Measurements from ENCODE around the gene SFXN5. TPM values are rescaled to one million over a fixed set of nuclear protein-coding genes. Genes with fewer than 3 reads are reported as not detected.

Gene SFXN5
- total RNA-seq, 3 donors from 2014 or later (not counting 1 experiment from before 2014, with no cell fraction given) = 15.3 to 22.3 (median 19.8) TPM

DNA sequence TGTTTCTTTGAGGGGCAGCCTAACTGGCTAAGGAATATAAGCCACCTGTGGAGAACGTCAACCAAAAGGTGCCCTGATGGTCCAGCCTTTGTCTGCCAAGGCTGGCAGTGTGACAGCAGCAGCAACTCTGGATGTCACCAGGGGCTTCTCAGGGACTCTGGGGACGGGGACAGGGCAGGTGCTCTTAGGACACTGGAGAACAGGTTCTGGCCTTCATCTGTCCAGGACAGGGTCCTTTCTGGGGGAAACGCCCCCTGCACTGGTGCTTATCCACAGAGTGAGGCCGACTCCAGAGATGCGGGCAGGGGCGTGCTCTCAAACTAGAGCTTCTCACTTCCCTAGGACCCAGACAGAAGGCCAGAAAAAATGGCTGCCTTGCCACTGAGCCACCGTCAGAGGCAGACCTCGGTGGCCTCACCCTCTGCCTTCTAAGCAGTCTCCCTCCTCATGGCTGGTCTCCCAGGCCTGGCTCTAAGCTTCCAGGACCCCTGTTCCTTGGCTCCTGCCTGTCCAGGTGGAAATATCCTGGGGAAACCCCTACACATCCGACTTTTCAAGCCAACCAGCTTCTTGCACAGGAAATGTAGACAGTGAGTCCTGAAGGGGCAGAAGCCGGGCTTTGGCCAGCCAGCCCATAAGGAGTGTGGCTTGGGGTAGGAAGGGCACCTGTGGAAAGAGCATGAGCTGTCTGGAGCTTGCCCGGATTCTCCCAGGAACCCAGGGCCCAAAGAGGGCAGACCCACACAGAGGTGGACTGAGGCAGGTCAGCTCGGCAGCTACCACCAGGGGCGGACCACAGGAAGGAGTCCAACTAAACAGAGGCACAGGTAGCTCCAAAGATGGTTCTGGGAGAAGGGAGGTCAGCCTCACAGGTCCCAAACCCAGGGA, 11.3 kb upstream of the SFXN5 start:
- Mint-ChIP-seq H3K36me3 (no peaks in the 10 kb centered on the region), H3K4me1 (peaks cover 0 to 10% of the 10 kb centered on the region in 2 donors), H3K27me3 (ENCODE audit: low read depth in 2 of 2) (peaks cover 0 to 11% of the 10 kb centered on the region in 2 donors), H3K4me3 (no peak overlapping the region), H3K27ac (no peak overlapping the region), H3K9me3 (no peaks in the 10 kb centered on the region)
- 93% methylated on average over 13 of the region's 13 CpGs for WGBS (ENCODE audit: insufficient coverage)
- ATAC-seq (no peak), DNase-seq (no peak)
- Histone ChIP-seq H3K4me3 (ENCODE audit: low read length) (no peak overlapping the region), H3K27ac (ENCODE audit: low read length) (no peak overlapping the region), H3K27me3 (ENCODE audit: control insufficient read depth, insufficient read depth, low read length) (no peaks in the 10 kb centered on the region), H3K4me1 (ENCODE audit: control insufficient read depth, insufficient read depth, low read length) (no peaks in the 10 kb centered on the region), H3K9me3 (ENCODE audit: control insufficient read depth, insufficient read depth, low read length) (no peaks in the 10 kb centered on the region), H3K36me3 (ENCODE audit: control insufficient read depth, insufficient read depth, low read length) (no peaks in the 10 kb centered on the region)
- no peak for TF ChIP-seq CTCF (IDR thresholded peaks at IDR 0.05)
- intact Hi-C loops (cut with micrococcal nuclease) = no loop called here

DNA sequence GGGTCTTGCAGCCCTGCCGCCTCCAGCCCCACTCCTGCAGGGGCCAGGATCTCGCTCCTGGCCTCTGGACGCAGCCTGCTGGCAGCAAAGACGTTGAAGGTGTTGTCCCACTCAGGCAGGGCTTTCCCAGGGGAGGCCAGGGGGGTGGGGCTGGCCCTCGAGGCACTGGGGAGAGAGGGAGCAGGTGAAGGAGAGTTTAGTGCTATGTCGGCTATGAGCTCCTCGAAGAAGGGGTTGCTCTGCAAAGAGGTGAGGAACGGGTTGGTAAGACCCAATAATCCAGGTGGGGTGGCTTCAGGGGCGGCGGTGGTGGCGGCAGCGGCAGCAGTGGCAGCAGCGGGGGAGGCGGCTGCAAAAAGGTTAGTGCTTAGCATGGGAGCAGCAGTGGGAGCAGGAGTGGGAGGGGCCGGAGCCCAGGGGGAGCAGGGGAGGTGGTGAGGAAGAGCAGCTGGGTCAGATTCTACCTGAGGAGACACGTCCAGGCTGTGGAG, 9.7 kb upstream of the SFXN5 start:
- Histone ChIP-seq H3K4me3 (ENCODE audit: low read length) (no peak overlapping the region), H3K27me3 (ENCODE audit: control insufficient read depth, insufficient read depth, low read length) (no peaks in the 10 kb centered on the region), H3K4me1 (ENCODE audit: control insufficient read depth, insufficient read depth, low read length) (no peaks in the 10 kb centered on the region), H3K36me3 (ENCODE audit: control insufficient read depth, insufficient read depth, low read length) (no peaks in the 10 kb centered on the region), H3K9me3 (ENCODE audit: control insufficient read depth, insufficient read depth, low read length) (no peaks in the 10 kb centered on the region), H3K27ac (ENCODE audit: low read length) (no peak overlapping the region)
- Mint-ChIP-seq H3K27ac (no peak overlapping the region), H3K4me3 (no peak overlapping the region), H3K27me3 (ENCODE audit: low read depth in 2 of 2) (peaks cover 0 to 23% of the 10 kb centered on the region in 2 donors), H3K4me1 (peaks cover 0 to 10% of the 10 kb centered on the region in 2 donors), H3K9me3 (no peaks in the 10 kb centered on the region), H3K36me3 (no peaks in the 10 kb centered on the region)
- no peak for TF ChIP-seq CTCF (IDR thresholded peaks at IDR 0.05)
- DNase-seq (no peak), ATAC-seq (no peak)
- 89% methylated on average over 16 of the region's 16 CpGs for WGBS (ENCODE audit: insufficient coverage)
- intact Hi-C loops (cut with micrococcal nuclease) = no loop called here

- intact Hi-C loops (cut with micrococcal nuclease) = no loop called here
- H3K36me3 Mint-ChIP-seq = no peaks in the 10 kb centered on the region
- Histone ChIP-seq H3K27me3 (ENCODE audit: control insufficient read depth, insufficient read depth, low read length) (no peaks in the 10 kb centered on the region), H3K4me3 (ENCODE audit: low read length) (no peak overlapping the region), H3K36me3 (ENCODE audit: control insufficient read depth, insufficient read depth, low read length) (no peaks in the 10 kb centered on the region), H3K4me1 (ENCODE audit: control insufficient read depth, insufficient read depth, low read length) (no peaks in the 10 kb centered on the region), H3K9me3 (ENCODE audit: control insufficient read depth, insufficient read depth, low read length) (no peaks in the 10 kb centered on the region), H3K27ac (ENCODE audit: low read length) (no peak overlapping the region)
- no peak for TF ChIP-seq CTCF (IDR thresholded peaks at IDR 0.05)
- no peak for DNase-seq
- peaks cover 0 to 23% of the 10 kb centered on the region in 2 donors for H3K27me3 Mint-ChIP-seq (ENCODE audit: low read depth in 2 of 2)
- H3K9me3 Mint-ChIP-seq = no peaks in the 10 kb centered on the region
- H3K4me1 Mint-ChIP-seq = peaks cover 0 to 6% of the 10 kb centered on the region in 2 donors
- WGBS (ENCODE audit: insufficient coverage) = 80% methylated on average over 30 of the region's 31 CpGs
- no peak overlapping the region for H3K4me3 Mint-ChIP-seq
- no peak for ATAC-seq
- H3K27ac Mint-ChIP-seq = no peak overlapping the region
These were observed 9.0 kb upstream of the SFXN5 start for GRCh38 chr2:73080321-73081131.
